Measurements from ENCODE around the gene TTLL5.

TTLL5 gene

GRCh38 chr14:75926431-75927115 is 265.5 kb downstream of the TTLL5 start:
- no peak for DNase-seq

DNA sequence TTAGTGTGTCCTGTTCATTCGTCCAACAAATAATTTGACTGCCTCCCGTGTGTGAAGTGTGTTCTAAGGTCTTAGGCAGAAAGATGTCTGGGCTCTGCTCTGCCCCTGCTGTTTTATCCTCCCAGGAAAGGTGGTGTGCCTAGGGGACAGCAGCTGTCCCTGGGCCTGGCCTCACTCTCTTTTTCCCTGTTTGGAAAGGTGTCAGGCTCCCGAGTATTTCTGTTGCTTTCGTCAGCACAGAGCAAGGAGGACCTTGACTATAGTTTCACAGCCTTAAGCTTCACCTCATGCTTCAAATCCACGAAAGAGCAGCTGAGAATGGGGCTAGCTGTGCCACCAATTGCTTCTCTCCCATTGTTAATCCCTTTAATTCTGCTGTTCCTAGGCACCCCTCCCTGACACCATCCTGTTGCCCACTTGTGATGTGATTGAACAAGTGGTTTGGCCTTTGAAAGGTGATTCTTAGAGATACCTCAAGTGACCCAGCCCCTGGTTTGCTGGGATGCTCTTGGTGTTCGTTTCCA is 266.6 kb downstream of the TTLL5 start:
- no peak for DNase-seq

DNA sequence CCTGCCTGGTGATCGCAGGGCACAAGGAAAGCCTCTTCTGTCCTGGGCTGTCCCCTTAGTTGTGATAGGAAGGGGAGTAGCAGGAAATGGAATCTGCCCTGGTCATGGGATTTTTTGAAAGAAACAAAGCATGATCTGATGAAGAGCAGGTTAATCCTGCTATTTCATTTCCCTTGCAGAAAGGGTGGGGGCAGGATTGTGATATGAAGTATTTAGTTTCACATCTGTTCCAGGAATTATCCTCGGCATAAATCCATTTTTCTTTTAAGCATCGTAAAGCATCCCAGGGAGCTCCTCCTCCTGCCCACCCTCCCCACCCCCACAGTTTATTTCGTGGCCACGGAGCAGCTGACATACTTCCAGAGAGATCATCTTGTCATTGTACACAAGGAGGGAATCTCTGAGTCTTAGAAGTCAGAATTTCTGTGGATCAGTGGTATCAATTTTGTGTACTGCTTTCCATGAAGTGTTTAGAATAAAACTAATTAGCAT is 267.7 kb downstream of the TTLL5 start:
- no peak for DNase-seq

DNA sequence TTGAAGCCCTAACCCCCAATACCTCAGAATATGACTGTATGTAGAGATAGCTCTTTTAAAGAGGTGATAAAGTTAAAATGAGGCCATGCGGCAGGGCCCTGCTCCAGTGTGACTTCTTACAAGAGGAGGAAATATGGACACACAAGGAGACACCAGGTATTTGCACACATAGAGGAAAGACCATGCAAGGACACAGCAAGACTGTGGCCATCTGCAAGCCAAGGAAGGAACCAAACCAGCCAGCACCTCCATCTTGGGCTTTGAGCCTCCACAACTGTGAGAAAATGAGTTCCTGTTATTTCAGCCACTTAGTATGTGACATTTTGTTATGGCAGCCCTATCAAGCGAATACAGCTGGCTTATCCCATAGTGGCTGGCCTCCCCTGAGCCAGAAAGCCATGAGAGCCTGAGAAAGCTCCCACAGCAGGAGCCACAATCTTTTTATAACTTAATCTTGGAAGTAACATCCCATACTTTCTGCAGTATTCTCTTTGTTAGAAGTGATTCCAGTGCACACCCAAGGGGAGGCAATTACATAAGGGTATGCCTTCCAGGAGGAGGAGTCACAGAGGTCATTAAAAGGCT is 272.8 kb downstream of the TTLL5 start:
- DNase-seq = no peak

- no peak for DNase-seq
Observed at GRCh38 chr14:75934998-75935628, 274.1 kb downstream of the TTLL5 start.

GRCh38 chr14:75939200-75939599 is 278.2 kb downstream of the TTLL5 start:
- DNase-seq = no peak

- DNase-seq = no peak
Observed at GRCh38 chr14:75941030-75941429, 280.0 kb downstream of the TTLL5 start.

- no peak for DNase-seq
Observed at GRCh38 chr14:75944607-75945241, 283.7 kb downstream of the TTLL5 start.

- no peak for DNase-seq
Observed at GRCh38 chr14:75946785-75947184, 285.7 kb downstream of the TTLL5 start.

- DNase-seq = no peak
Observed at GRCh38 chr14:75952489-75952888, 291.4 kb downstream of the TTLL5 start.

GRCh38 chr14:75959031-75959430 is 298.0 kb downstream of the TTLL5 start:
- DNase-seq = no peak

GRCh38 chr14:75960231-75960630 is 299.2 kb downstream of the TTLL5 start:
- no peak for DNase-seq

GRCh38 chr14:75961662-75962061 is 300.6 kb downstream of the TTLL5 start:
- no peak for DNase-seq

DNA sequence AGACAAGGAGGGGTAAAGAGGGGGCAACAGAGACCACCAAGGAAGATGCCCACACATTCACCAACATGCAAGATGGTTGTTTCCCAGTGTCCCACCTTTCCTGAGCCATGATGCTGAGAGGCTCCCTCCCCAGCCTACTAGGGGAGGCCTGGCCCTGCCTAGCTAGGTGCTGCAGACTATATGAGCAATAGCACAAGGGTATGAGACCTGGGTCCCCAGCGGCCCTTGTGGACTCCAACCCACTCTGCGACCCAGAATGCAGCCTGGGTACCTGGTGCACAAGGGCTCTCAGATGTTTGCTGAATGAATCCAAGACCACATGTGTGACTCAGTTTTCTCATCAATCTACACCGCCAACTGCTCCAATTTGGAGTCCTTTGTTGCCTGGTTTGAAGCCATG is 306.8 kb downstream of the TTLL5 start:
- DNase-seq = no peak

GRCh38 chr14:75968456-75968855 is 307.4 kb downstream of the TTLL5 start:
- no peak for DNase-seq

DNA sequence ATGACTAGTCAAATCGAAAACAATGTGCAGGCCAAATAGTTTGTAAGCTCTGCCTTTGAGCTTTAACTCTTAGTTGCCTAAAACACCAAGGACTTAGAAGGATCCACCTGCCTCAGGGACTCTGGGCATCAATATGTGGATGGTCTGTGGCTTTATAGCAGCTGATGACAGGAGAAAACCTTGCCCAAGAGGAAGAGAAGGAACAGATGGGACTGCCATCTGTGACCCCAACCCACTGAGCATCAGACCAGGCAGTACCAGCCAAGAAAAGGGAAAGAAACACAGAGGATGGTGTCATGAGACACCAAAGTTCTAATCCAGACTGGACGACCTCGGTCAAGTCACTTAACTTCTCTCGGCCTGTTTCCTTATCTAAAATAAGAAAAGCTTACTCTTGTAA is 308.1 kb downstream of the TTLL5 start:
- DNase-seq = no peak

GRCh38 chr14:75969891-75970290 is 308.8 kb downstream of the TTLL5 start:
- no peak for DNase-seq

GRCh38 chr14:75970989-75971388 is 309.9 kb downstream of the TTLL5 start:
- DNase-seq = no peak

GRCh38 chr14:75971509-75971908 is 310.5 kb downstream of the TTLL5 start:
- DNase-seq = no peak

DNA sequence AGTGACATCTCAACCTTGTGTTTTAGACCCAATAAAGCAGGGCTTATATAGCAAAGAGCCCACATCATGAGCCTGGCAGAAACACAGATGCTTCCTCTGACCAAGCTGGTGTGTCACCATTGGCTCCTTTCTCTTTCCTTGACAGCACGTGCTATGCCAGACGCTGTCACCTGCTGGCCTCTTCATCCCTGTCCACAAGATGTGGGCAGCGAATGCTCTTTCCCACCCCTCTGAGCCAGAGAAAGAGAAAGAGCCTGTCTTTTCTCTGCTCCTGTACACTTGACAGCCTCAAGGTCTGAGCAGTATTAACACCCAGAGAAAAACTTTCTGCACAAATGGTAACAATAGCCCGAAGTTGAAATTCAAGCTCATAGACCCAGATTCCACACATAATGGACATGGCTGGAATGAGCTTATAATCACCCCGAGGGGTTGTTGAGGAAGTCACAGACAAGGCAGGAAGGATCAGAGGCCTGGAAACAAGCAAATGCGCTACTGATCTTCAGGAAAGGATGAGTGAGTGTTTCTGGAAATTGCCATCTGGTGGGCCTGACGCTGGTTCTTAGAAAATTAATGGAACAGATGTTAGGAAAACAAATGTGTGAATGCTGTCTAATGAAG is 311.9 kb downstream of the TTLL5 start:
- DNase-seq = no peak

GRCh38 chr14:75976826-75977581 is 316.0 kb downstream of the TTLL5 start:
- DNase-seq = no peak

- no peak for DNase-seq
Observed at GRCh38 chr14:75977582-75977943, 316.5 kb downstream of the TTLL5 start.

Data from NCI-H187 treated with DMSO at 0.1 percent for 48 hours (cell line).